H9 (cell line): ENCODE data around the gene FAM170B. TPM values are rescaled to one million over a fixed set of nuclear protein-coding genes. Genes with fewer than 3 reads are reported as not detected.

Experiments used
- DNase-seq: peaks from one replicate; pipeline ENCODE4 v3.0.0-alpha.2; 2017
- H2AFZ ChIP-seq: one replicate; pipeline ENCODE4 v1.6.1; 2013; ENCODE audit warnings: mild to moderate bottlenecking, low read length, control low read depth, moderate library complexity
- H2AK5ac ChIP-seq: 2 replicates; pipeline ENCODE4 v1.6.1; 2013; ENCODE audit warnings: low read length, control low read depth, mixed read lengths; ENCODE audit not compliant: insufficient read length
- H2BK120ac ChIP-seq: one replicate; pipeline ENCODE4 v1.6.1; 2013; ENCODE audit warnings: low read depth, mild to moderate bottlenecking, low read length, control low read depth, inconsistent platforms; ENCODE audit not compliant: poor library complexity, severe bottlenecking
- H2BK12ac ChIP-seq: 2 replicates; pipeline ENCODE4 v1.6.1; 2013; ENCODE audit warnings: low read length, control low read depth, mixed read lengths, low read depth; ENCODE audit not compliant: insufficient read length
- H2BK15ac ChIP-seq: 2 replicates; pipeline ENCODE4 v1.6.1; 2013; ENCODE audit warnings: low read depth, low read length, control low read depth
- H2BK20ac ChIP-seq: one replicate; pipeline ENCODE4 v1.6.1; 2013; ENCODE audit warnings: low read depth, mild to moderate bottlenecking, low read length, control low read depth, inconsistent platforms; ENCODE audit not compliant: poor library complexity, severe bottlenecking
- H2BK5ac ChIP-seq: 2 replicates; pipeline ENCODE4 v1.6.1; 2013; ENCODE audit warnings: low read length, control low read depth, mixed read lengths; ENCODE audit not compliant: insufficient read length
- H3K14ac ChIP-seq: 2 replicates; pipeline ENCODE4 v1.6.1; 2013; ENCODE audit warnings: low read length, control low read depth; ENCODE audit not compliant: insufficient read depth
- H3K18ac ChIP-seq: 2 replicates; pipeline ENCODE4 v1.6.1; 2013; ENCODE audit warnings: low read depth, mild to moderate bottlenecking, mixed read lengths, low read length, control low read depth; ENCODE audit not compliant: insufficient read length
- H3K23ac ChIP-seq: 2 replicates; pipeline ENCODE4 v1.6.1; 2013; ENCODE audit warnings: low read length, control low read depth, mixed read lengths, low read depth; ENCODE audit not compliant: insufficient read length
- H3K23me2 ChIP-seq: 2 replicates; pipeline ENCODE4 v1.6.1; 2013; ENCODE audit warnings: low read depth, mild to moderate bottlenecking, mixed read lengths, low read length, control low read depth; ENCODE audit not compliant: insufficient read length, poor library complexity, severe bottlenecking
- H3K27ac ChIP-seq: 2 replicates; pipeline ENCODE4 v1.5.1; 2013; ENCODE audit warnings: low read length, control low read depth, mixed read lengths, low read depth; ENCODE audit not compliant: insufficient read length
- H3K27me3 ChIP-seq: 2 replicates; pipeline ENCODE4 v1.6.1; 2013; ENCODE audit warnings: low read length, control low read depth, inconsistent platforms; ENCODE audit not compliant: insufficient read depth
- H3K4ac ChIP-seq: 2 replicates; pipeline ENCODE4 v1.6.1; 2013; ENCODE audit warnings: low read depth, mild to moderate bottlenecking, control low read depth, inconsistent platforms, low read length, moderate library complexity
- H3K4me1 ChIP-seq: 2 replicates; pipeline ENCODE4 v1.6.1; 2013; ENCODE audit warnings: low read length, control low read depth, inconsistent platforms; ENCODE audit not compliant: insufficient read depth
- H3K4me2 ChIP-seq: 2 replicates; pipeline ENCODE4 v1.6.1; 2013; ENCODE audit warnings: low read length, control low read depth, mixed read lengths; ENCODE audit not compliant: insufficient read length, insufficient read depth
- H3K56ac ChIP-seq: 2 replicates; pipeline ENCODE4 v1.6.1; 2013; ENCODE audit warnings: low read depth, mild to moderate bottlenecking, mixed read lengths, low read length, control low read depth; ENCODE audit not compliant: insufficient read length
- H3K79me1 ChIP-seq: 2 replicates; pipeline ENCODE4 v1.6.1; 2013; ENCODE audit warnings: low read depth, mild to moderate bottlenecking, moderate library complexity, low read length, control low read depth, inconsistent platforms; ENCODE audit not compliant: insufficient read depth, poor library complexity, severe bottlenecking
- H3K79me2 ChIP-seq: 2 replicates; pipeline ENCODE4 v1.6.1; 2013; ENCODE audit warnings: low read length, control low read depth, inconsistent platforms; ENCODE audit not compliant: insufficient read depth
- H3K9ac ChIP-seq: 2 replicates; pipeline ENCODE4 v1.6.1; 2013; ENCODE audit warnings: low read length, control low read depth, mixed read lengths; ENCODE audit not compliant: insufficient read length; ENCODE audit errors: extremely low read depth
- H3K9me3 ChIP-seq: one replicate; pipeline ENCODE4 v1.6.1; 2013; ENCODE audit warnings: low read depth, low read length, inconsistent platforms; ENCODE audit not compliant: control insufficient read depth
- H3T11ph ChIP-seq: one replicate; pipeline ENCODE4 v1.6.1; 2013; ENCODE audit warnings: mild to moderate bottlenecking, low read length, control low read depth, inconsistent platforms
- H4K20me1 ChIP-seq: one replicate; pipeline ENCODE4 v1.6.1; 2013; ENCODE audit not compliant: control insufficient read depth, insufficient read length, insufficient read depth
- H4K5ac ChIP-seq: 2 replicates; pipeline ENCODE4 v1.6.1; 2013; ENCODE audit warnings: low read depth, mild to moderate bottlenecking, mixed read lengths, low read length, control low read depth; ENCODE audit not compliant: insufficient read length
- H4K8ac ChIP-seq: replicated peaks from 2 replicates; pipeline ENCODE4 v1.6.1; 2013; ENCODE audit warnings: low read length, control low read depth, mixed read lengths, low read depth; ENCODE audit not compliant: insufficient read length
- H4K91ac ChIP-seq: 2 replicates; pipeline ENCODE4 v1.6.1; 2013; ENCODE audit warnings: low read depth, mild to moderate bottlenecking, moderate library complexity, mixed read lengths, low read length, control low read depth; ENCODE audit not compliant: insufficient read length
- H3K27ac Mint-ChIP-seq, 3 experiments: 2 replicates in 2 of 3; 3 replicates in 1 of 3; pipeline ENCODE4 v1.8.0; 2020 to 2021; ENCODE audit warnings: mixed read lengths in 3 of 3, mild to moderate bottlenecking in 1 of 3, moderate library complexity in 1 of 3
- H3K27me3 Mint-ChIP-seq: 2 replicates; pipeline ENCODE4 v1.8.0; 2021; ENCODE audit warnings: low read depth, mild to moderate bottlenecking, moderate library complexity, mixed read lengths
- H3K36me3 Mint-ChIP-seq, 3 experiments: 2 replicates in 2 of 3; 3 replicates in 1 of 3; pipeline ENCODE4 v1.8.0; 2020 to 2021; ENCODE audit warnings: low read depth in 3 of 3, mixed read lengths in 3 of 3; ENCODE audit not compliant: insufficient read depth in 1 of 3
- H3K4me1 Mint-ChIP-seq, 2 experiments: 2 replicates each; pipeline ENCODE4 v1.8.0; 2020; ENCODE audit warnings: mixed read lengths in 2 of 2
- H3K4me3 Mint-ChIP-seq, 2 experiments: 2 replicates in 1 of 2; 3 replicates in 1 of 2; pipeline ENCODE4 v1.8.0; 2020 to 2021; ENCODE audit warnings: mild to moderate bottlenecking in 2 of 2, mixed read lengths in 2 of 2, moderate library complexity in 1 of 2
- H3K9me3 Mint-ChIP-seq, 2 experiments: 2 replicates in 1 of 2; 3 replicates in 1 of 2; pipeline ENCODE4 v1.8.0; 2020; ENCODE audit warnings: mild to moderate bottlenecking in 2 of 2, mixed read lengths in 2 of 2, moderate library complexity in 1 of 2
- CTCF ChIP-seq: fragments of 200-600 bp; sonication (generic); conservative IDR thresholded peaks from 3 replicates; pipeline ENCODE4 v1.8.0; 2021; ENCODE audit warnings: antibody characterized with exemption, mild to moderate bottlenecking
- WGBS: extraction: QIAGEN DNeasy Blood & Tissue Kit; methylation state at CpG from one replicate; pipeline ENCODE4 v1.1.7; 2013; ENCODE audit warnings: missing lambda C conversion rate, low lambda C conversion rate, mixed read lengths; ENCODE audit not compliant: insufficient read length; ENCODE audit errors: extremely low coverage; 5-methylcytosine and 5-hydroxymethylcytosine counted together
- total RNA-seq: library from RNA; stranded (reverse); gene quantifications from 2 replicates; pipeline ENCODE4 v1.2.1, GENCODE V29; 2021

The FAM170B gene
- total RNA-seq, 1 experiment from 2014 or later = not detected

GRCh38 chr10:49104323-49104722, 29.5 kb downstream of the FAM170B start:
- no peak overlapping the region for H3K18ac ChIP-seq
- no peaks in the 10 kb centered on the region for H4K20me1 ChIP-seq
- H3K9me3 ChIP-seq = no peaks in the 10 kb centered on the region
- no peak for DNase-seq
- H3K27me3 Mint-ChIP-seq = peaks cover 2% of the 10 kb centered on the region; the same call in 1 of the 2 replicates
- H2BK120ac ChIP-seq = no peak overlapping the region
- H2BK20ac ChIP-seq = no peak overlapping the region
- H4K5ac ChIP-seq = no peak overlapping the region
- H3K27me3 ChIP-seq = no peaks in the 10 kb centered on the region
- H4K8ac ChIP-seq = no peak overlapping the region
- H3K27ac ChIP-seq = no peak overlapping the region
- no peaks in the 10 kb centered on the region for H3K79me1 ChIP-seq
- no peak overlapping the region for H3K56ac ChIP-seq
- no peak overlapping the region for H2BK5ac ChIP-seq
- no peaks in the 10 kb centered on the region; a peak in 1 of 7 replicates for H3K36me3 Mint-ChIP-seq
- H2BK12ac ChIP-seq = no peak overlapping the region
- H3K4me3 Mint-ChIP-seq = no peak overlapping the region
- H2BK15ac ChIP-seq = no peak overlapping the region
- no CpG with 5 or more reads among the region's 5 CpGs for WGBS
- H3K79me2 ChIP-seq = no peaks in the 10 kb centered on the region
- H3K4me2 ChIP-seq = no peak overlapping the region
- no peak overlapping the region for H3T11ph ChIP-seq
- H4K91ac ChIP-seq = no peak overlapping the region
- peaks cover 0 to under 1% of the 10 kb centered on the region in 2 experiments; a peak in 2 of 4 replicates for H3K4me1 Mint-ChIP-seq
- no peak for TF ChIP-seq CTCF
- no peaks in the 10 kb centered on the region for H3K4me1 ChIP-seq
- no peak overlapping the region for H3K23ac ChIP-seq
- no peak overlapping the region for H2AFZ ChIP-seq
- H2AK5ac ChIP-seq = no peak overlapping the region
- H3K27ac Mint-ChIP-seq = 0 out of 7 replicates have a peak overlapping the region, but pooled peaks of 1 of the 3 experiments have one; percentile 29
- no peaks in the 10 kb centered on the region for H3K9me3 Mint-ChIP-seq
- no peak overlapping the region for H3K4ac ChIP-seq
- H3K9ac ChIP-seq = no peak overlapping the region
- no peaks in the 10 kb centered on the region for H3K23me2 ChIP-seq
- no peak overlapping the region for H3K14ac ChIP-seq
